ENCODE data around the gene GLS2.

DNA sequence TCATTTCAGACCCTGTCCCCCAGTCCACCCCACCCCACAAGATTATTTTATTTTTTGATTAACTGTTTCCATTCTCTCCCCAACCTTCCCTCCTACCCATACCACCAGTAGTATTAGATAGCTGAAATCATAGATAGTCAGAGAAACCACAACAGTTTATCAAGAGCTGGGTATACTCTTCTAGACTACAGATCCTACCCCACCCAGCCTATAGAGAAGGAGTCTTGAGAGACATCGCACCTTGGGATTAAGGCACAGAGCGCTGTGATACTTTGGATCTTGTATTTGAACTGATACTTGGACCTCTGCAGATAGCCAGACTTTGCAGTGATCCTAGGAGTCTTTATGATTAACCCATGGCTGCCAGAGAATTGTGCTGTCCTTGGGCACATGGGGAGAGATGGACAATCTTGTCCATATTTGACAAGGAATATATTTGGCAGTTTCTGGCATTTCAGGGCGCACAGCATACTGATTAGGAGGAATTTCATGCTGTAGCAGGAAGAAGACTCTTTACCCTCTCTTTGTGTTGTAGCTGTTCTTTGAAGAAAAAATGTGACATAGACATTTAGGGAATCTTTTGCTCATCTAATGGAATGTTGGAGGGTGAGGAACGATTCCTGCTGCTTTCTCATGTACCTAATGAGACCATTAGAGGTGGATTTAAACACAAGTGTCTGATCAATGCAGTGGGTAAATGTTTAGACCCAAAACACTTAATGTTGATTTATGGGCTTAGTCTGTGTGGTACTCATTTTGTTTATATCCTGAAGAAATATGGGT, 34.6 kb upstream of the GLS2 start:
- TF ChIP-seq, protein P1, sequence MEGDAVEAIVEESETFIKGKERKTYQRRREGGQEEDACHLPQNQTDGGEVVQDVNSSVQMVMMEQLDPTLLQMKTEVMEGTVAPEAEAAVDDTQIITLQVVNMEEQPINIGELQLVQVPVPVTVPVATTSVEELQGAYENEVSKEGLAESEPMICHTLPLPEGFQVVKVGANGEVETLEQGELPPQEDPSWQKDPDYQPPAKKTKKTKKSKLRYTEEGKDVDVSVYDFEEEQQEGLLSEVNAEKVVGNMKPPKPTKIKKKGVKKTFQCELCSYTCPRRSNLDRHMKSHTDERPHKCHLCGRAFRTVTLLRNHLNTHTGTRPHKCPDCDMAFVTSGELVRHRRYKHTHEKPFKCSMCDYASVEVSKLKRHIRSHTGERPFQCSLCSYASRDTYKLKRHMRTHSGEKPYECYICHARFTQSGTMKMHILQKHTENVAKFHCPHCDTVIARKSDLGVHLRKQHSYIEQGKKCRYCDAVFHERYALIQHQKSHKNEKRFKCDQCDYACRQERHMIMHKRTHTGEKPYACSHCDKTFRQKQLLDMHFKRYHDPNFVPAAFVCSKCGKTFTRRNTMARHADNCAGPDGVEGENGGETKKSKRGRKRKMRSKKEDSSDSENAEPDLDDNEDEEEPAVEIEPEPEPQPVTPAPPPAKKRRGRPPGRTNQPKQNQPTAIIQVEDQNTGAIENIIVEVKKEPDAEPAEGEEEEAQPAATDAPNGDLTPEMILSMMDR (conservative IDR thresholded peaks at IDR 0.05), result no peak
- TF ChIP-seq ZFX (IDR thresholded peaks at IDR 0.05), result no peak

All from C4-2B (cell line).